HFF-Myc (cell line): ENCODE data around the gene ZSCAN21.

Experiments used
- DNase-seq: peaks from one replicate; pipeline ENCODE4 v3.0.0-alpha.2; 2011; ENCODE audit warnings: low read depth; ENCODE audit errors: extremely low read depth
- H3K4me3 ChIP-seq: replicated peaks from 2 replicates; pipeline ENCODE4 v1.5.1; 2011; ENCODE audit warnings: low read depth, mild to moderate bottlenecking, control low read depth, low read length
- CTCF ChIP-seq: IDR thresholded peaks from 2 replicates; pipeline ENCODE4 v1.5.1; 2012; ENCODE audit warnings: mild to moderate bottlenecking, low read depth, low read length, control low read depth; ENCODE audit errors: missing control alignments

ZSCAN21 gene

GRCh38 chr7:100072462-100072861 lies 22.9 kb downstream of the ZSCAN21 start:
- no peak for DNase-seq
- TF ChIP-seq CTCF: no peak
- H3K4me3 ChIP-seq: no peak overlapping the region

- TF ChIP-seq CTCF: no peak
- H3K4me3 ChIP-seq: no peak overlapping the region
- no peak for DNase-seq
Measured at GRCh38 chr7:100074841-100075240, 25.3 kb downstream of the ZSCAN21 start.

- H3K4me3 ChIP-seq: no peak overlapping the region
- no peak for TF ChIP-seq CTCF
- no peak for DNase-seq
Measured at GRCh38 chr7:100075418-100075817, 25.8 kb downstream of the ZSCAN21 start.

- no peak for DNase-seq
- H3K4me3 ChIP-seq: no peak overlapping the region
- no peak for TF ChIP-seq CTCF
Measured at GRCh38 chr7:100077205-100077604, 27.6 kb downstream of the ZSCAN21 start.

GRCh38 chr7:100079024-100079560 lies 29.5 kb downstream of the ZSCAN21 start:
- DNase-seq: no peak
- TF ChIP-seq CTCF: no peak
- no peak overlapping the region for H3K4me3 ChIP-seq

- TF ChIP-seq CTCF: no peak
- no peak for DNase-seq
- H3K4me3 ChIP-seq: peak overlapping the region; percentile 92
Measured at GRCh38 chr7:100080907-100081534, 31.4 kb downstream of the ZSCAN21 start.

- peak; percentile 98 for DNase-seq
- peak; percentile 83 for TF ChIP-seq CTCF
- H3K4me3 ChIP-seq: peak within 1 kb of the TSS; percentile 92
Measured at GRCh38 chr7:100081535-100082102, 32.0 kb downstream of the ZSCAN21 start, which contains the start of gene ZNF3. Gene ZNF3 (minus strand): TSS chr7:100081723. CDS start chr7:100077357, 4,366 bp downstream.
